HG02970 (cell line): ENCODE results near the gene PTPRT.
"Not testable (repeated sequence)": the region's sequence is repeated elsewhere in the genome, so short reads cannot be mapped to it uniquely, and the experiment has no call there.

Source experiments
- ATAC-seq: cut with Tn5 transposase; IDR thresholded peaks from one replicate; pipeline ENCODE4 v1.9.1; 2021; ENCODE audit warnings: mild to moderate bottlenecking, moderate library complexity, moderate number of reproducible peaks; ENCODE audit not compliant: unreplicated experiment, low FRiP score

Gene PTPRT

GRCh38 chr20:42276718-42277602 is 912.7 kb downstream of the PTPRT start:
- no peak for ATAC-seq

DNA sequence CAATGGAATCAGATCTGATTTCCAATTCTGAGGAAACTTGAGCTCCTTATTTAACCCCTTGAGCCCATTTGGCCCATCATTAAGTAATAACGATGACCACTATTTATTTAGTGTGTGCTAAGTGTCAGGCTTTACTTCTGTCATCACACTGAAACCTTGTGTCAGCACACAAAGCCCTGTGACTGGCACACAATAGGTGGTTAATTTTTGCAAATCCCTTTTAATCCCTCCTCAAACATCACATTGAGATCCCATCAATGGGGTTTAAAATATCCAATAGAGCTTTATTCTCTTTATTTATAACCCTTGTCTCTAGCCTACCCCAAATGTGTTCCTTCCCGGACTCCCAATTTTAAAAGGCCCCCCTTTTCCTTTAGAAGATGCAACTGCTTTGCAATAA is 914.7 kb downstream of the PTPRT start:
- ATAC-seq = no peak

- ATAC-seq = no peak
These were observed 917.2 kb downstream of the PTPRT start for GRCh38 chr20:42272516-42272915.

DNA sequence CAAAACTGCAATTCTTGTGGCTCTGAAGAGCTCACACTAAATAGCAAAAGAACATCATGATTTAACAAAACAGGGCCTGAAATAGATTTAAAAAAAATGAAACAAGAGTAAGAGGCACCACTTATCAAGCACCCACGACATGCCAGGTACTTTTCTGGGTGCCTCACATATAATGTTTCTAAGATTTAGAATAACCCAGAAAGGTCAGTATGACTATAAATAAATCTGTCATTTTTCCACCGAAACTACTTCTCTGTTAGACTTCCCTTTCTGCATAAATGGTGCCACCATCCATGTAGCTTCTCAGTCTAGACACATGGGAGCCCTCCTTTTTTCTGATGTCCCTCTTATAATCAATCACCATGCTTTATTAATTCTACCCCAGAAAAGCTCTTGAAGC is 919.2 kb downstream of the PTPRT start:
- no peak for ATAC-seq

DNA sequence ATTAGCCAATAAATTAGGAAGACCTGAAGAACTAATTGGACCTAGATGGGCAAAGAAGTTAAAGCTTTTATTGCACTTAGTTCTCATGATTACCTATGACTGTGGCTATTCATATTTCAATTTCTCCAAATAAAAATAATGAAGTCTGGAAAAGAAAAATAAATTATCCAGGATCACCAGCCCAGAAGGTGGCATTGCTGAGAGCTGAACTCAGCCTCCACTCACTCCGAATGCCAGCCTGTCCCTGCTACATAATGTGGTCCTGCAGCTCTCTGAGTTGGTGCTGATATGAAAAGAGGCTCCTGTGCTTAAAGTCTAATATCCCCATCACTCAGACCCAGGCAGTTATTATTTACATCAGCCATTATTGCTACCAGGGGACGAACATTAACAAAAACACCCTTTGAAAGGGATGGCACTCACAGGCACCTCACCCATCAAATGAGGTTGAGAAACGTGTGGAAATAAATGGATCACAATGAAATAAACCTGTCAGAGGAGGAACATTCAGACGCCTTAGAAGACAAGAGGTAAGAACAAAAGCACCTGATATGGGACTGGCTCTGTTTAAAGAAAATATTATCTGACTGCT is 921.8 kb downstream of the PTPRT start:
- ATAC-seq = no peak

DNA sequence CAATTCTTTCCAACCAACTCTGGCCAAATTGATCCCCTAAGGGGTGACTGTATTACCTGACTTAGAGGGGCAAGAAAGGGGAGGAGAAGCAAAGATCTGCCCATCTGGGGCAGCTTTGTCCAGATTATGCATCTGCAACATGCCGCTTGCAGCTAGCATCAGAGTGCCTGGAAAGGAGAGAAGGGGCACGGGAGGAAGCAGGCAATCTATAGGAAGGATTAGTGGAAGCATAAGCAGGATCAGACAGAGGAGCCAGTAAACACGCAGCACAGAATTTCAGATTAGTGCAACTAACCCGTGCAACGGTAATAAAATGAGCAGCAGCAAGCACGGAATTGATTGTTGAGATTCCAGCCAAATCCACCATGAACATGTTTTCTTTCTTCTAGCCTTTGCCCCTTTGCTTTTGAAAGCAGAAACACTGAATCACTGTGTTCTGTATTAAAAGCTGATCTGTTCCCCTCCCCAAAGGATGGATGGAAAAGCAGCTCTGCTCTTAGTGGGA is 927.9 kb downstream of the PTPRT start:
- no peak for ATAC-seq

GRCh38 chr20:42260184-42260583 is 929.5 kb downstream of the PTPRT start:
- ATAC-seq = no peak

DNA sequence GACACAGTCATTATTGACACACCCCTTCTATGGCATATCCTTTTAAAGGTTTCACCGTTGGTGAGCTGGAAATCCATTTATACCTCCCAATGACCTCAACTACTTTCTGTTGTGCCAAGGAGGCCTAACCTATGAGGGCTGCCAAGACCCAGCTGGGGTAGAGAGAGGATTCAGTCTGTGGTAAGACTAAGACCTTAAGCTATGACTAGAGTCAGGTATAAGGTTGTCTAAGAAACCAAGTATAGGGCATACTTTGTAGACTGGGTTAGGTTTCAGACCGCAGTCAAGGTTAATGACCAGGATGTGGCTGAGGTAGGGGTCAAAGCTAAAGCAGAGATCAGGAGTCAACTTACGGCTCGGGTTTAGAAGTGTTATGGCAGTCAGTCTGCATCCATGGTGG is 930.3 kb downstream of the PTPRT start:
- ATAC-seq = no peak

GRCh38 chr20:42258564-42259302 is 931.0 kb downstream of the PTPRT start:
- no peak for ATAC-seq

DNA sequence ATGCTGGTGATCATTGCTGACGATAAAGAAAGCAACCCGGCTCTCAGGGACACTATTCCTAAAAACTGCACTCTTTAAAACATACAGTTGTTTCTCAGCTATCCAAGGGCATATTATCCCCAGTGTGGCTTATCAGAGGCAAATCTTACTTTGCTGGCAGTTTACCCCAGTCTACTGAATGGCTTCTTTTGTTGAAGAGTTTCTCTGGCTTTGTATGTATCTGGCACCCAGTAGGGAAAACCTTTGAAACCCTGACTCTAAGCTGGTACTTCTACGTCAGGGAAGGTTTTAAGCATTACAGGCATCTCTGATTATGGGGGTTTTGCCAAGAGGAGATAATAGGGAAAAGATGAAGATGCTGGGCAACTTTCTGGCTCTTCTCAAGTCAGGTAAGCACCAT is 933.9 kb downstream of the PTPRT start:
- ATAC-seq = no peak

GRCh38 chr20:42254673-42255072 is 935.0 kb downstream of the PTPRT start:
- ATAC-seq = no peak

- no peak for ATAC-seq
These were observed 937.6 kb downstream of the PTPRT start for GRCh38 chr20:42252116-42252515.

DNA sequence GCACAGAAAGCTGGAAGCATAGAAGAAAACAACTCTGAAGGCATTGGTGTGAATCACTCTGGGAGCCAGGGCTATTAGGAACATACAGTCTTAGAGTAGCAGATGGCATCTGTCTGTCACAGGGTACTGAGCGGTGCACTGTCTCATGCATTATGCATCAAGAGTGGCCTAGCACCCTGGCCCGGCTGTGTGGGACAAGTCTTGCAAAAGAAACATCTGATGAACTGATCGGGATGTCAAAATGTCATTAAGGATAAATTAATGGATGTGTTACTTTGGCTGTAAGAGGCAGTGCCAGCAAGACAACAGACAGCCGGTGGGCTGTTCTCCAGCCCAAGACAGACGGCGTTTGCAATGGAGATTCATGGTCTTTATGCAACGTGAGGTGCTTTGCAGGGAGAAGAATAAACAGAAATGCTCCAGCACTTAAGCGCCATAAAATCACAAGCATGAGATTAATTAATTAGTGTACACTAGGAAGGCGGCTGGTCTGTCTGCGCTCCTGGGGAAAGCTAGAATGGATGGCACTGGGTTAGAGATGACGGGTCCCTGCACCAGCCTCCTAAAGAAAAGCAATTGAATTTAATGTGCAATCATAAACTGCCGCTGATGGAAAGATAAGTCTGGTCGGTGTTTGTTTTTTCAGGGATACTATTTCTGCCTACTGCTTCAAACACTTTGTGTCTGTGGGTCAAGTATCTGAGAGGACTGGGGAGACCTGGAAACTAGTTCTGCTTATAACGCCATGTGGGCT is 970.9 kb downstream of the PTPRT start:
- ATAC-seq = no peak

- no peak for ATAC-seq
These were observed 975.6 kb downstream of the PTPRT start for GRCh38 chr20:42214074-42214473.

DNA sequence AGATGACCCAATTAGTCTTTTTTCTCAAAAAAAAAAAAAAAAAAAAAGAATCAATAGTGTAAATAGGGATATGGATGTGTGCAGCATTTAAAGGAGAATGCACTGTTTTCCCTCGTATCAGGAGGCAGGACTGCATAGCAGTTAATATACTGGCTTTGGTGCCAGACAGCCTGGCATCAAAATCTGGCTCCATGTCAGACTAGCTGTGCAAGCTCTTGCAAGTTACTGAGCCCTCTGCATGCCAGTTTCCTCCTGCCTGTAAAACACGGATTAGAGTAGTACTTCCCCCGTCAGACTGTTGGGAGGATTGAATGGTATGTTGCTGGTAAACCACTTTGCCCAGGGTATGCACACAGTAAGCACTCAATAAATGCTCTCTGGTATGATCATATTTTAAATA is 977.3 kb downstream of the PTPRT start:
- no peak for ATAC-seq

GRCh38 chr20:42206557-42206956 is 983.1 kb downstream of the PTPRT start:
- not testable (repeated sequence) for ATAC-seq

DNA sequence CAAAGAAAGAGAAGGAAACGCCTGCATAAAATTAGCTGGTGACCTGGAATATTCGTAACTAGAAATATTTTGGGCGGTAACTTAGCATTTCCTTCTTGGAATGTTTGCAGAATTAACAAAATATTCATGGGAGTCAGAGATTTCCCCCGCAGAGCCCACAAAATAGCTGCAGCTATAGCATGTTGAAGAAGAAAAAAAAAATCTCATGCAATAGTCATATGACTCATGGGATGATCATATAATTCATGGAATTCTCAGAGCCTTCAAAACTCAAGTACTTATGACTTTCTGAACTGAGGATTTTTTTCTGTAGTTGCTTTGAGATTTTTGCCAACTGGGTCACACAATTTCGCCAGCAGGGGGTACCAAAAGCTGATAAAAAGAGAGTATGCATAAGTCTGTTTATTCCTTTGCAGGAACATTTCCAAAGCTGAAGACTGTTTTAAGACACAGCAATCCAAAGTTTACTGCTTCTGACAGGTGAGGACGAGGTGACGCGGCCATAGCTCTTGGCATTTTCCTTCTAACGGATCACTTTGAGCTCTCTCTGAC is 985.5 kb downstream of the PTPRT start:
- ATAC-seq = no peak

GRCh38 chr20:42197599-42197998 is 992.1 kb downstream of the PTPRT start:
- ATAC-seq = no peak

DNA sequence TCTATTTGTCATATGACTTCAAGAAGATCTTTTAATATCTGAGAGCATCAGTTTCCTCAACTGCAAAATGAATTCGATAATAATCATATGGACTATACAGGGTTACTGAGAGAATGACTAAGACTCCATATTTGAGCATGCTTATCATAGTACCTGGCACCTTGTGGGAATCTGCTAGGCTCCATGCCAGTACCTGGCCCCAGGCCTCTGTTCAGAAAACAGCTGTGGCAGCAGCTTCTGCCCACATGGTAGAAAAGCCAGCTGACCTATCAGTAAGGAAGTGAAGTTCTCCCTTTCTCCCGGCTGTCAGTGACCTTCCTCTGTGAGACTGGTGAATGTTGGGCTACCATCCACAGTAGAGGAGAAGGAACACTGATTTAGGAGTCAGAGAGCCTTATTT is 996.6 kb downstream of the PTPRT start:
- ATAC-seq = no peak

GRCh38 chr20:42192321-42192720 is 997.4 kb downstream of the PTPRT start:
- ATAC-seq = no peak
